ENCODE data around the gene HOXB3.

HOXB3 gene

GRCh38 chr17:48553826-48554225 is 36.2 kb downstream of the HOXB3 start:
- DNase-seq: no peak

GRCh38 chr17:48553190-48553547 is 36.9 kb downstream of the HOXB3 start:
- no peak for DNase-seq

- DNase-seq: no peak
Observed at GRCh38 chr17:48552466-48553189, 37.4 kb downstream of the HOXB3 start.

- no peak for DNase-seq
Observed at GRCh38 chr17:48551596-48552465, 38.2 kb downstream of the HOXB3 start.

GRCh38 chr17:48551214-48551555 is 38.9 kb downstream of the HOXB3 start:
- DNase-seq: no peak

DNA sequence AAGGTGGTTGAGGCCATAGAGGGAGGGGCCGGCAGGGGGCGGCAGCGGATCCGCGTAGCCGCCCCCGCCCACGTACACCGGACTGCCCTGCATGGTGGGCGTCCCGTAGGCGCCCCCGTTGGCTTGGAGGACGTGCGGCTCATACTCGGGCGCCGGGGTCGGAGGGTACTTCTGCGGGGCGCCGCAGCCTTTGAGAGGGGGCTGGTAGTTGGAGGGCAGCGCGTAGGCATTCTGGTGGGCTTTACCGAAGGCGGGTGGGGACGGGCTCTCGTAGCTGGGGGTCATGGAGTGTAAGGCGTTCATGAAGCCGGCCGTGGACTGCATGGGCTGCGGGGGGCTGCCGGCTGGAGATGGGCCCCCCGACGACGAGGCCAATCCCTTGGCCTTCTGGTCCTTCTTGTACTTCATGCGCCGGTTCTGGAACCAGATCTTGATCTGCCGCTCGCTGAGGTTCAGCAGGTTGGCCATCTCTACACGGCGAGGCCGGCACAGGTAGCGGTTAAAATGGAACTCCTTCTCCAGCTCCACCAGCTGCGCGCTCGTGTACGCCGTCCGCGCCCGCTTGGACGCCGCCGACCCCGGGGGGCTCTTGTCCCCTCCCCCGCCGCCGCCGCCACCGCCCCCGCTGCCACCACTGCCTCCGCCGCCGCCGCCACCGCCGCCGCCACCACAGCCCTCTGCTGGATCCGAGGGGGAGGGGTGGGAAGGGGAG is 39.4 kb downstream of the HOXB3 start:
- no peak for DNase-seq

DNA sequence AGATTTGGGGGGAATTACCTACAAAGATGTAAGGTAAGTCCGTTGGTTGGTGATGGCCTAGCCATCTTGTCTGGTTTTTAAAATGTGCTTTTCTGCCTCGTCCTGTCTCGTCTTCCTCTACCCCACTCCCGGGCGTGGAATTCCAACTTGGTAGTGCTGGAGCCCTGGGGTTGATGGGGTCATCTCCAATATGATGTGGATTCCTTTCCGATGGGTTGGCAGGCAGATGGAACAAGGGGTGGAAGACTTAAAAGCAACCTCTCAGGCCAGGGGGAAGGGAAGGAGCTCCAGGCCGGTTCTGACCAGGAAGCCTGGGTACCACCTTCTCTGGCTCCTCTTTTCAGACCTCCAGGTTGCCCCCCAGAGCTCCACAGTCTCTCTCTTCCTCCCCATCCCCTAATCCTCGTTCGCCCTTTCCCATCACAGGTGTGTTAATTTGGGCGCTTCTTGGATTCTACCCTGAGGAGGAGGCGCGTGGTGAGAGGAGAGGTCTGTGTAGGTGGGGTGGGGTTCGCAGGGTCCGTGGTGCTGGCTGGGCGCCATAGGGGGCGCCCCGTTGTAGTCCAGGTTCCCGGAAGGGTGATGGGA is 40.0 kb downstream of the HOXB3 start:
- no peak for DNase-seq

GRCh38 chr17:48549281-48549630 is 40.8 kb downstream of the HOXB3 start:
- DNase-seq: no peak

GRCh38 chr17:48548523-48549280 is 41.3 kb downstream of the HOXB3 start:
- DNase-seq: no peak

- DNase-seq: peak; percentile 42
Observed at GRCh38 chr17:48547808-48548522, 42.1 kb downstream of the HOXB3 start.

GRCh38 chr17:48546924-48547807 is 42.9 kb downstream of the HOXB3 start:
- no peak for DNase-seq

- no peak for DNase-seq
Observed at GRCh38 chr17:48546137-48546923, 43.7 kb downstream of the HOXB3 start.

DNA sequence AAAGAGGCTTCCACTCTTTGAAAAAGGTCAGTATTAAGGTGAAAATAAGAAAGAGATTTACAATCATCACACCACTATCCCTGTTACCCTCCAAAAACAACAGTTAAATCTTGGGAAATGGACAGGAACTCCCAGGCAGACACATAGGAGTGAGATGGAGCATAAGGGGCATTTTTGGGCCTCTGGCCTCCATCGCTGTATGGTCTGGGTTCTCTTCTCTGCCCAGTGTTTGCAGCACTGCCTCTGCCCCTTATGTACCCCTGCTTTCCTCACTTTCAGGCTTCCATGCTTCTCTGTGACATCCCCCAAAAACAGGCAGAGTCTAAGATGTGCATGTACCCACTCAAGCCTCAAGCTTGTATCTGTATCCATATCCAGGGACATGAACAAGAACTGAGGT is 44.5 kb downstream of the HOXB3 start:
- no peak for DNase-seq

GRCh38 chr17:48545022-48545375 is 45.0 kb downstream of the HOXB3 start, which contains the start of gene HOXB2:
Gene HOXB2 (minus strand): TSS chr17:48545109. CDS start chr17:48544911, 198 bp downstream.
- no peak for DNase-seq

GRCh38 chr17:48544349-48545021 is 45.6 kb downstream of the HOXB3 start:
- peak; percentile 27 for DNase-seq

DNA sequence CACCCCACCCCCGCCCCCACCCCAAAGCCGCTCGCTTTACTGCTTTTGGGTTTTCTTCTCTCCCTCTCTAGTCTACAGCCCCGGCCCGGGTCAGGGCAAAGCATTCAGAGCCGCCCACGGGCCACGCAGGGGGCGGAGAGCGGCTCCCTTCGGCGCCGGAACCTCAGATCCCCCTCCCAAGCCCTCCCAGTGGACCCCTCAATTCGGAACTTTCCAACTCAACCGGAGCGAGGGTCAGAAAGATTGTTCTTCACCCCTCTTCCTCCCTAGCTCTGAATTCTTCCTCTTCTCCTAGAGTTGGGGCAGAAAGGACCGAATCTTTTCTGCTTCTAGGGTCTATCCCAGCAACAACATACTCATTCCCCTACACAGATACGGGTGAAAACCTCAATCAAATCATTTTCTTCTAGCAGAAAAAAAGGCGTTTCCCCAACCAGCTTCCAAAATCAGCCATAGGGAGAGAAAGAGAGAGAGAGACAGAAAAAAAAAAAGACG is 46.1 kb downstream of the HOXB3 start:
- peak; percentile 46 for DNase-seq

DNA sequence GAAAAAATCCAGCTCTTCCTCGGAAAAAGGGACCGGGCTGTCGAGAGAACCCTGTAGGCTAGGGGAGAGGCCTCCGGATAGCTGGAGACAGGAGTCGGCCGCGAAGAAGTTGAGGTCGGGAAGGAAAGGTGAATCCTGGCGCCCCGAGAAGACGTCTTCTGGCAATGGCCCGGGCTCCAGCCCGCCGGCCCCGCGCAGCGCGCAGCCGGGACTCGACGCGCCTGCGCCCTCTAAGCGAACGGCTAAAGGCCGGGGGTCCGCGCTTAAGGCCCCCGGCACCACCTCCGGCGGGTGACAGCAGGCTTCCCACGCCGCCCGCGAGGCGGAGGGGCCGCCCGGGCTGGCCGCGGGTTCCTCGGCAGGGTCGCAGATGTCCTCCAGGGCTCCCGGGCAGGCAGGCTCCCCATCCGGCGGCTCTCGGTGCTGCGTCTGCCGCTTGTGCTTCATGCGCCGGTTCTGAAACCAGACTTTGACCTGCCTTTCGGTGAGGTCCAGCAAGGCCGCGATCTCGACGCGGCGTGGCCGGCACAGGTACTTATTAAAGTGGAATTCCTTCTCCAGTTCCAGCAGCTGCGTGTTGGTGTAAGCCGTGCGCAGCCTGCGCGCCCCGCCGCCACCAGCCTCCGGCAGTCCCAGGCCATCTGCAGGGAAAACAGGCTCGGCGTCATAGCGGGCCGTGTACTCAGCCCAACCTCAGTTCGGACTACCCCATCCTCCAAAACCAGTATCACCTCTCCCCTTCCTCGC is 46.8 kb downstream of the HOXB3 start:
- DNase-seq: peak; percentile 45

- no peak for DNase-seq
Observed at GRCh38 chr17:48542698-48543106, 47.3 kb downstream of the HOXB3 start.
